ENCODE measurements around the gene PMPCB. TPM values are rescaled to one million over a fixed set of nuclear protein-coding genes. Genes with fewer than 3 reads are reported as not detected.

Gene PMPCB
- total RNA-seq, 2 donors from 2014 or later, result 30.1 to 38.6 TPM

- Histone ChIP-seq H3K4me1 (peaks cover 21% of the 10 kb centered on the region), H3K27ac (no peak overlapping the region), H3K4me3 (no peak overlapping the region), H3K27me3 (no peaks in the 10 kb centered on the region), H3K9me3 (no peaks in the 10 kb centered on the region), H3K36me3 (replicated peaks in 1 of 2; ENCODE audit: insufficient read depth in 1 of 2, low read depth in 2 of 2) (peaks cover 0 to 3% of the 10 kb centered on the region in 2 donors)
- DNase-seq (no peak), ATAC-seq (no peak)
- no peak for TF ChIP-seq CTCF (IDR thresholded peaks at IDR 0.05)
- TF ChIP-seq POLR2A (IDR thresholded peaks at IDR 0.05), result no peak
- intact Hi-C loops (cut with DNase I), result no loop called here
Observed at GRCh38 chr7:103343332-103343731, 46.1 kb downstream of the PMPCB start.

- H3K27ac ChIP-seq, result peak overlapping the region in 3 of 4 donors; percentile 61 to 88 (median 84)
- WGBS, 2 donors, result 1 to 2% methylated on average over 26 of the region's 26 CpGs
- H3K4me1 ChIP-seq, result peaks cover 27% of the 10 kb centered on the region
- peaks cover 0 to 3% of the 10 kb centered on the region in 2 donors for H3K36me3 ChIP-seq (replicated peaks in 1 of 2; ENCODE audit: insufficient read depth in 1 of 2, low read depth in 2 of 2)
- ATAC-seq (peak; percentile 30), DNase-seq (peak; percentile 16 to 38 (median 33))
- H3K4me3 ChIP-seq, result peak overlapping the region; percentile 87 to 97
- H3K27me3 ChIP-seq, result no peaks in the 10 kb centered on the region
- TF ChIP-seq CTCF (IDR thresholded peaks at IDR 0.05) (no peak), POLR2A (IDR thresholded peaks at IDR 0.05) (no peak)
- H3K9me3 ChIP-seq, result no peaks in the 10 kb centered on the region
- intact Hi-C loops (cut with DNase I), result no loop called here
Observed at GRCh38 chr7:103343758-103344452, 46.7 kb downstream of the PMPCB start.

- Histone ChIP-seq H3K27me3 (no peaks in the 10 kb centered on the region), H3K27ac (peak within 1 kb of the TSS; percentile 61 to 88 (median 78)), H3K4me3 (peak within 1 kb of the TSS; percentile 87 to 97), H3K36me3 (replicated peaks in 1 of 2; ENCODE audit: insufficient read depth in 1 of 2, low read depth in 2 of 2) (no peaks in the 10 kb centered on the region), H3K4me1 (peaks cover 34% of the 10 kb centered on the region), H3K9me3 (no peaks in the 10 kb centered on the region)
- DNase-seq, result peak; percentile 87 to 92 (median 90)
- intact Hi-C loops (cut with DNase I), result no loop called here
- TF ChIP-seq CTCF (IDR thresholded peaks at IDR 0.05) (no peak), POLR2A (IDR thresholded peaks at IDR 0.05) (peak; percentile 63 to 89 (median 85))
- ATAC-seq, result peak; percentile 95
- 4 to 5% methylated on average over 28 to 43 of the region's 43 CpGs for WGBS, 2 donors
Observed at GRCh38 chr7:103344453-103345149, 47.4 kb downstream of the PMPCB start, which contains the start of gene DNAJC2. TSS of gene DNAJC2 (minus strand) at chr7:103344767. CDS start at chr7:103344622, 145 bp downstream.

- Histone ChIP-seq H3K27ac (no peak overlapping the region), H3K9me3 (no peaks in the 10 kb centered on the region), H3K36me3 (replicated peaks in 1 of 2; ENCODE audit: insufficient read depth in 1 of 2, low read depth in 2 of 2) (no peaks in the 10 kb centered on the region), H3K27me3 (no peaks in the 10 kb centered on the region), H3K4me1 (peaks cover 47% of the 10 kb centered on the region), H3K4me3 (no peak overlapping the region)
- DNase-seq (no peak), ATAC-seq (no peak)
- 79 to 80% methylated on average over 5 of the region's 5 CpGs for WGBS, 2 donors
- TF ChIP-seq POLR2A (IDR thresholded peaks at IDR 0.05) (no peak), CTCF (IDR thresholded peaks at IDR 0.05) (no peak)
- intact Hi-C loops (cut with DNase I), result no loop called here
Observed at GRCh38 chr7:103346396-103346795, 49.2 kb downstream of the PMPCB start.
